H7 (cell line): ENCODE results near the gene EFCC1. TPM values are rescaled to one million over a fixed set of nuclear protein-coding genes. Genes with fewer than 3 reads are reported as not detected.
A peak's percentile ranks its signal among the peaks of the same experiment; 100 is the strongest.

Source experiments
- DNase-seq: peaks from one replicate; pipeline ENCODE4 v3.0.0; 2012
- H3K27me3 ChIP-seq: 2 replicates; pipeline ENCODE4 v1.6.0; 2011; ENCODE audit warnings: mild to moderate bottlenecking, low read length; ENCODE audit not compliant: control insufficient read depth, insufficient read depth
- H3K36me3 ChIP-seq: replicated peaks from 2 replicates; pipeline ENCODE4 v1.5.1; 2011; ENCODE audit warnings: low read length; ENCODE audit not compliant: control insufficient read depth, insufficient read depth
- H3K4me3 ChIP-seq: 2 replicates; pipeline ENCODE4 v1.5.1; 2011; ENCODE audit warnings: low read depth, mild to moderate bottlenecking, control low read depth, low read length, moderate library complexity; ENCODE audit not compliant: insufficient read depth
- total RNA-seq: library from RNA; depleted of rRNA; stranded (reverse); fragments of >200 nt; shearing (Covaris generic); gene quantifications from 2 replicates; pipeline ENCODE4 v1.2.3, GENCODE V29; 2014

The EFCC1 gene
- total RNA-seq, 1 experiment from 2014 or later = 0.21 TPM

DNA sequence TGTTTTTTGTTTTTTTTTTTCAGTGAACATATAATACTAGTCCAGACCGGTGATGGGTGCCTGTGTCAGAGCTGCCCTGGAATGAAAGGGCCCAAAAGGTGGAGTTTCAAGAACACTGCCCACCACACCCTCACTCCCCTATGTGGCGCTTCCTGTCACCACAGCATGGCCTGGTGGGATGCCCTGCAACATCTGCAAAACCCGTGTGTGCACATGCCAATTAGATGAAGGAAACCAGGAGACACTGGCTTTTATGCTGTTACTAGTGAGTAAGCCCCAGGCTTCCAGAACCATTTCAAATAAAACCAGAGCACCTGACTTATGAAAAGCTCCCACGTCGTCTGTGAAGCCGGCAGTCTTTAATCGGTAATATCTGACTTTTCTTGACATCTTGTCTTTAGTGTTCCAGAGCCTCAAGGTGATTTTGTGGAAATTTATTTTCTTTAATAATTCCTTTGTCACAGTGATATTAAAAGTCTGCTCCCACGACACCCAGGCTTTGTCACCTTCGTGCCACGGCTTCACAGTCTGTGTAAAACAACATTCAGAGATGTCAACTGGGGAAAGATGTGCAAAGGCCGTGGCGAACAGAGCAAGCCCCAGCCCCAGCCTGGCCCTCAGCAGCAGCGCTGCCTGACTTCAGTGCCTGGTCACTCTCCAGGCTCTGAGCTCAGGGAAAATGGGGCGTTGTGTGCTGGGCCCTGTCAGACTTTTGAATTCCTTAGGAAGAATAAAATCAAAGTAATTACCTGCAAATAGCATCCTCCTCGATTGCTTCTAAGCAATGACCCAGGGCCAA lies 13.6 kb upstream of the EFCC1 start:
- Histone ChIP-seq H3K27me3 (peaks cover 6% of the 10 kb centered on the region), H3K36me3 (no peaks in the 10 kb centered on the region), H3K4me3 (no peak overlapping the region)
- DNase-seq = no peak

DNA sequence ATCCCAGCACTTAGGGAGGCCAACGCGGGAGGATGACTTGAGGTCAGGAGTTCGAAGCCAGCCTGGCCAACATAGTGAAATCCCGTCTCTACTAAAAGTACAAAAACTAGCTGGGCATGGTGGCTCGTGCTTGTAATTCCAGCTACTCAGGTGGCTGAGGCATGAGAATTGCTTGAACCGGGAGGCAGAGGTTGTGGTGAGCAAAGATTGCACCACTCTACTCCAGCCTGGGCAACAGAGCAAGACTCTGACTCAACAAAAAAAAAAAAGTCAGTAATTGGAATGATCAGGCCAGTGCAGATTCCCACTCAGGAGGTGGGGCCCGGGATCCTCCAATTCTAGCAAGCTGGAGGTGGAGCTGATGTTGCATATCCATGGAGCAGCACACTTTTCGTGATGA lies 12.8 kb upstream of the EFCC1 start:
- DNase-seq = no peak
- Histone ChIP-seq H3K4me3 (no peak overlapping the region), H3K36me3 (no peaks in the 10 kb centered on the region), H3K27me3 (peaks cover 14% of the 10 kb centered on the region)

DNA sequence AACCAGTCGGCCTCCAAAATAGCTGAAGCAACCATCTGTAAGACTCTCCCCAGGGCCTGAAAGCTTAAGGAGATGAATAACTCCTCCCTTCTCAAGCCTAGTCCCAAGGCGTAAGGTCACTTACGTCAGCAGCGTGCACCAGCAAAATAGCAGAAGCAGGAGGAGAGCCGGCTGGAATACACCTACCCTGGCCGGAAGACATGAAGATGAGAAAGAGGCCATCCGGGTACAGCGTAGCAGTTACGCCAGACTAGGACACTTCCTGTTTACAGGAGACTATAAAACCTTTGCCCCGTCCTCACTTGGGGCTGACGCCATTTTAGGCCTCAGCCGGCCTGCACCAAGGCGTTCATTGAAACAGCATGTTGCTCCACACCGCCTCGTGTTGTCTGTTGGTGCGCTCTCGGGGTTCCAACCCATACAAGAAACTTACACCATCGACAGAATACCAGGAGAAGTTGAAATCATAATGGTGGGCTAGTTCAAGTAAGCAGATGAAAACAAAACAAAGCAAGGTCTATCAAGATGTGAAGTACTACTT lies 9.7 kb upstream of the EFCC1 start:
- DNase-seq = peak; percentile 5
- H3K27me3 ChIP-seq = peaks cover 30% of the 10 kb centered on the region
- H3K4me3 ChIP-seq = no peak overlapping the region
- H3K36me3 ChIP-seq = no peaks in the 10 kb centered on the region

DNA sequence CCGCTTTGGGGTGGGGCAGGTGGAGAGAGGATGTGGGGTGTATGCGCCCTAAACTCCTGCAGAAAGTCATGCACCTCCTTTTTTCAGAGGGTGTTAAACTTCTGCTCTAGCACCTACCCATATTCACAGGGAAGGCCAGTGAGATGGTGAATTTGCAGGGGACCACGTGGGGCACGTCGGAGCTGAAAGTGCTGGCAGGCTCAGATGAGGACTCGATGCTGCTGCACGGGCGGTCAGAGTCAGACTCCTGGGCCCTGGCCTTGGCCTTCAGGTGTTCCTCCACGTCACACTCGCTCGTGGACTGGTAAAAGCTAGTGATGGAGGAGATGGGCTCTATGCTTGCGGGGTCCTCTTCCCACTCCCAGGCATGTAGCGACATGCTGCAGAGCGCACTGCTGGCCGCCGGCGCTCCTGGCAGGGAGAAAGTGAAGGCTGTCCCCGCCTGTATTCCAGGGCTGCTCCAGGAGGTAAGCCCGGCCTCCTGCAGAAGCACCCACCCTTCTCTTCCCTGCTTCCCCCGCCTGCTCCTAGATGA lies 8.1 kb upstream of the EFCC1 start:
- DNase-seq = no peak
- Histone ChIP-seq H3K27me3 (peaks cover 35% of the 10 kb centered on the region), H3K36me3 (no peaks in the 10 kb centered on the region), H3K4me3 (peak overlapping the region; percentile 51; the same call in 1 of the 2 replicates)

DNA sequence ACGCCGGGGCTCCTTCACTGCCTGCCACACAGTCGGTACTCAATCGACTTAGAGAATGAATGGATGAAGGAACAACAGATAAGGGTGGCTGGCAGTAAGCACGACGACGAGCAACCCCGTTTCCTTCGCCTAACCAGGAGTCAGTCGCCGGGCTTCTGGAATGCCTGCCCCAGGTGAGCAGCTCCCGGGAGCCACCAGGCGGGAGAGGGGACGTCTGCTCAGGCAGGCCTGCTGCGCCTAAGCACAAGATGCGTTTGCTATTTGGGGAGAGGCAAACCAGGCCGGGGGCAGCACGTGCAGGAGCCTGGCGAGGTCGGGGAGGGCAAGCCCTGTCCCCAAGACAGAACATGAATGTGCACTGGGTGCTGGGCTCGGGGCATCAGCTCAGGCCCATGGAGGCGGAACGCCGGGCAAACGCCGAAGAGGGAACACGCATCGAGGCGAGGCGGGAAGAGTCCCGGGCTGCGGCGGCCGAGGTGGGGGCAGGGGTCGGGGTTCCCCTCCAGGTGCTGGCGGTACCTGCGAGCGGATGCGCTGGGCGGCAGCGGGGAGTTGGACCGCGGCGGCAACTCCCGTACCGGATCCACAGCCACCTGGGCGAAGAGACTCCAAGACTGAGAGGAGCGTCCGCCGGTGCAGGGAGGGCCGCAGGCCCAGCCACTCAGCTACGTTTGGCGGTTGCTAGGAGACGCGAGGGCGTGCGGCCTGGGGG lies 7.5 kb upstream of the EFCC1 start, which contains the start of gene CFAP92:
CFAP92 (minus strand) TSS at position 616 of the 712 bp plus-strand sequence. CDS start 772 bp downstream, outside the sequence.
- H3K36me3 ChIP-seq = no peaks in the 10 kb centered on the region
- peak within 1 kb of the TSS; percentile 51 for H3K4me3 ChIP-seq
- DNase-seq = peak; percentile 98
- peaks cover 35% of the 10 kb centered on the region for H3K27me3 ChIP-seq

DNA sequence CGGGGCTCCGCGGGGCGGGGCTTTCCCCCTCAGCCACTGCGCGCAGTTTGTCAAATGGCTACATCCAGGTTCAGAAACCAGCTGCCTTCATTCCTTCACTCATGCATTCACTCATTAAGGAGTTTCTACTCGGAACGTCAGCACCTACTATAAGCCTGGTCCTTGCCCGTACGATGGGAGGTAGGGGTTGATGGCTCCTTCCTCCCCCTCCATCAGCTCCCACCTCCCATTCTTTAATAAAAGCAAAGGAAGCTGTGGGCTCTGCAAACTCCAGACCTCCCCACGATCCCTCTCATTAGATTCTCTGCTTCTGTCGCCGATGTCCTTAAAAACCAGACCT lies 7.0 kb upstream of the EFCC1 start:
- no peak overlapping the region for H3K4me3 ChIP-seq
- peaks cover 35% of the 10 kb centered on the region for H3K27me3 ChIP-seq
- DNase-seq = no peak

DNA sequence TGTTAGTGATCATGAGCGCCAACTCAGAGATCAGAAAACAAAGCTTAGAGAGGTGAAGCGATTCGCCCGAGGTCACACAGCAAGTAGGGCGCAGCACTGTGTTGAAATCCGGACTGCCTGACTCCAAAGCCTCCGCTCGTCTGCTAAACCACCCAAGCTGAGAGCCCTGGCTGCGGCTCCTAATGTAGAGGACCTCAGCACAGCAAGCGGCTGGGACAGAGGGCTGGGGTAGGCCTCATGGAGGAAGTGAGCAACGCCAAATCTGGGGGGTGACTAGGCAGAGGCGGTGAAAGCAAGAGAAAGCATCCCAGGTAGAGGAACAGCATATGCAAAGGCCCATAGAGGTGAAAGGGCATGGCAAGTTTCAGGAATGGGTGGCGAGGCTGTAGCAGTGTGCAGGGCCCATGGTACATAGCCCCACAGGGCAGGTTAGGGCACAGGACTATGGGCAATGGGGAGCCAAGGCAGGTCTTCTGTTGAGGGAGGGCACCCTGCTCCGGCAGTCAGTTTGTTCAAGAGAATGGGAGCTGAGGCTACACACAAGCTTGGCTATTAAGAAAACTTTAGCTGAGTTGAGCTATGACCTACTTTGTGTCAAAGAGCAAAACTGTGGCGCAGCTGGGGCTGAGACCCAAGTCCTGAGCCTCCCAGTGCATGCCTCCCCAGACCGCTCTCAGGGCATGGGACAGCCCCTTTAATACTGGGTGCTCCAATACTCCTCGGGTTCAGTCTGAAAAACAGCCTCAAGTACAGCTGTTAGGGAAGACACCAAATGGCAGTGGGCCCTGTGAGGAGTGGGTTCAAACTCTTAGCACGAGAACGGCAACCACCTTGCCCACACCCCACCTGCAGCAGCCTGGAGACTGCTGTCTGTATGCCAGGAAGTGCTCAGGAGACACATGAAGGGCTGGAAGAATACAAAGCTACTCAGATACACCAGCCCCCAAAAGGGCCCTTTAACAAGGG lies 6.2 kb upstream of the EFCC1 start:
- Histone ChIP-seq H3K4me3 (no peak overlapping the region), H3K36me3 (no peaks in the 10 kb centered on the region), H3K27me3 (peaks cover 39% of the 10 kb centered on the region)
- no peak for DNase-seq

More for the DNA sequence above, 7.0 kb upstream of the EFCC1 start:
- H3K36me3 ChIP-seq = no peaks in the 10 kb centered on the region

DNA sequence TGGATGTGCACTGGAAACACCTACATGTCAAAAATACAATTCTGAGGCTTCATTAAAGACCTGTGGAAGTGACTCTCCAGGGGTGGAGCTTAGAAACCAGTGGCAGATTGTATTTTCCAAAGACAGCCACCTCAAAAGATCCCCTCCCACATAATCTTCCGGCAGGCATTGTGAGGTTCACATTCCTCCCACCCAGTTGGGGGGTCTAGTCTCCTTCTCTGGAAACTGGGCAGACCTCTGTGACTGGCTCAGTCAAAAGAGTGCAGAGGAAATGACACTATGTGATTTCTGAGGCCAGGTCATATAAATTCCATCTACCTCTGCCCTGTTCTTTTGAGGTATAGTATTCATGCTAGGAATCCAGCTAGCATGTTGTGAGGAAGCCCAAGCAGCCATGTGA lies 5.4 kb upstream of the EFCC1 start:
- H3K36me3 ChIP-seq = no peaks in the 10 kb centered on the region
- H3K4me3 ChIP-seq = no peak overlapping the region
- H3K27me3 ChIP-seq = peaks cover 48% of the 10 kb centered on the region
- no peak for DNase-seq

DNA sequence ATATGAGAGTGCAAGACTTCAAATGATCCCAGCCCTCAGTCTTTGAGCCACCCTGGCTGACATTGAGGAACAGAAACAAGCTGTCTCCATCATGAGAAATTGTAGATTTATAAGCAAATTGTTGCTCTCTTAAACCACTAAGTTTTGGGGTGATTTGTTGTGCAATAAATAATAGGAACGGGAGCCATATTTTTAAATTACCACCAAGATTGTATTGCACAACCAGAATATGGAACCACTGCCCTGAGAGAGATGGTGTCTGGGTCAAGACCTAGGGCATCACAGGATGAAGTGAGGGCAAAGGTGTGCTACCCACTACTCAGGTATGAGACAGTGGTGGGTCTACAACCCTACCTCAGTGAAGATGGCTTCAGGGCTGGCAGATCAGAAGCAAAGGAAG lies 4.9 kb upstream of the EFCC1 start:
- peaks cover 52% of the 10 kb centered on the region for H3K27me3 ChIP-seq
- H3K4me3 ChIP-seq = no peak overlapping the region
- no peaks in the 10 kb centered on the region for H3K36me3 ChIP-seq
- DNase-seq = no peak

DNA sequence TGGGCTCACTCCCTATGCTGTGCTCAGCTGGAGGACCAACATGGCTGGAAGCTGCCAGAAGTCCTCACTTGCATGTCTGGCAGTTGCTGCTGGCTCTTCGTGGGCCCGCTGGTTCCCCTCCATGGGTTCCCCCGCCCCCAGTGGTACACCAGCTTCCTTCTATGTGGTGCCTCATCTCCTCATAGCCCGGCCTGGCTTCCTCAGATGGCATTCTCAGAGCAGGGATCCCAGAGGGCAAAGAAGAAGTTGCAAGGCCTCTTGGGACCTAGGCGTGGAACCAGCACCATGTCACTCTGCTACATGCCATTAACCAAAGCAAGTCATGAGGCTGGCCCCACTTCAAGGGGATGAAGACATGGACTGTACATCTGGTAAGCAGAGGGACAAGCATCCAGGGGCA lies 4.4 kb upstream of the EFCC1 start:
- H3K27me3 ChIP-seq = peaks cover 57% of the 10 kb centered on the region
- no peaks in the 10 kb centered on the region for H3K36me3 ChIP-seq
- no peak overlapping the region for H3K4me3 ChIP-seq
- DNase-seq = peak; percentile 10

DNA sequence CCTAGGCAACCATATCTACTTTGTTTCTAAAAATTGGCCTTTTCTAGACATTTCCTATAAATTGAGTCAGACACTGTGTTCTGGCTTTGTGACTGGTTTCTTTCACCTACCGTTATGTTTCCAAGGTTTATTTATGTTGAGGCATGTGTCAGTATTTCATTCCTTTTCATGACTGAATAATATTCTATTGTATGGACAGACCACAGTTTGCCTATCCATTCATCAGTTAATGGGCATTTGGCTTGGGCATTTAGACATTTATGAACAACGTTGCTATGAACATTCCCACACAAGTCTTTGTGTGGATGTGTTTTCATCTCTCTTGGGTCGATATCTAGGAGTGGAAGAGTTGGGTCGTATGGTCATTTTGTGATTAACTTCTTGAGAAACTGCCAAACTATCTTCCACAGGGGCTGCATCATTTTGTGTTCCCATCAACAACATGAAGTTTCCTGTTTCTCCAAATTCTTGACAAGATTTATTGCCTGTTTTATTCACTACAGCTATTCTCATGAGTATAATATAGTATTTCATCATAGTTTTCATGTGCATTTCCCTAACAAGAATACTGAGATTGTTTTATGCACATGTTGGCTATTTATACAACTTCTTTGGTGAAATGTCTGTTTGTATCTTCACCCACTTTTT lies 3.5 kb upstream of the EFCC1 start:
- no peaks in the 10 kb centered on the region for H3K36me3 ChIP-seq
- peaks cover 59% of the 10 kb centered on the region for H3K27me3 ChIP-seq
- no peak for DNase-seq
- no peak overlapping the region for H3K4me3 ChIP-seq

DNA sequence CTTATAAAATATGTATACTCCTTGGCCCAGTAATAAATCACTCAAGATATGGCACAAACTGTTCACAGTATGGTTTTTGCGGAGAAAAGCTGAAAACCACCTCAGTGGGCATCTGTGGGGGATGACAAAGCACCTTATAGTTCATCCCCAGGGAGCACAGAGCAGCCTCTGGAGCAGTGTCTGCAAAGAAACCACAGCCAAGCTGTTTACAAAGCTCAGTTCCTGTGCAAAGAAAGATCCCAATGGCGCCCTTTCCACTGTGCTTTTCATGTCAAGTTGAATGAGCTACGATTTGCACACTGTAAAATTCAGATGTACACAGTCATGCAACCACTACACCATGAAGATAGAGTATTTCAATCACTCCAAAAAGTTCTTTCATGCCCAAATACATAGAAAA lies 2.5 kb upstream of the EFCC1 start:
- DNase-seq = no peak
- no peaks in the 10 kb centered on the region for H3K36me3 ChIP-seq
- H3K4me3 ChIP-seq = no peak overlapping the region
- H3K27me3 ChIP-seq = peaks cover 59% of the 10 kb centered on the region

DNA sequence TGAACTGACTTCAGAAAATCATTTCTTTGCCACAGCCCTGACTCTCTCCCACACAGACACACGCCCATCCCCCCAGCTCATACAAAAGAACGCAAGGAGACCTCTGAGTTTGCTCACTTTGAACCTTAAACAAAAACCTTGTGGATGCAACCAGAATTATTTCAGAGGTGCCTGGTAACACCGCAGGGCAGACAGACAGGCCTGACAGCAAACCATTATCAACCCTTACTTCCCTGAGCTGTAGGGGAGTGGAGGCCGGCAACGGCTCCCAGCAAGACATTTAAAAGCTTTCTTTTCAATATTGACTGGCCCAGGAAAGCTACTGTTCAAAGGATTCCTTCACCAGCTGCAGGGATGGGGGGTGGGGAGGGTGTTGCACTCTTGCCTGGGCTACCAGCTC lies 2.0 kb upstream of the EFCC1 start:
- DNase-seq = peak; percentile 61
- Histone ChIP-seq H3K36me3 (no peaks in the 10 kb centered on the region), H3K4me3 (no peak overlapping the region), H3K27me3 (peaks cover 61% of the 10 kb centered on the region)

DNA sequence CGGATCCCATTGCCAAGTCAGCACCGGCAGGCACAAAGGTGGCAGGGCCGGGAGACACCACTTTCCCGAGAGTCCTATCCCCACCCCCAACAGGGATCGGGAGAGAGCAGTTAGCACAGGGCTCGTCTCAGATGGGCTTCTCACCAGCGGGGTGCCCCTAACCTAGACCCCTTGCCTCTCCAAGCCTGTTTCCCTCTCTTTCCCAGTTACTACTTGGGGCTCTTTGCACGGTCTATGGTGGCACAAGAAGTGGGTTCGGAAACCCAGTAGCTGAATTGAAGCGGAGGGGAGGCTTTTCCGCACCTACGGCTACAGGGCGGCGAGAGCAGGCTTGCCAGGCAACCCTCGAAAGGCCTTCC lies 383 bp upstream of the EFCC1 start:
- Histone ChIP-seq H3K27me3 (peaks cover 54% of the 10 kb centered on the region), H3K36me3 (no peaks in the 10 kb centered on the region), H3K4me3 (peak overlapping the region; percentile 69)
- DNase-seq = peak; percentile 74
